ENCODE data around the gene FUZ.
A peak's percentile ranks its signal among the peaks of the same experiment; 100 is the strongest.
"Not testable (repeated sequence)": the region's sequence is repeated elsewhere in the genome, so short reads cannot be mapped to it uniquely, and the experiment has no call there.

FUZ gene

DNA sequence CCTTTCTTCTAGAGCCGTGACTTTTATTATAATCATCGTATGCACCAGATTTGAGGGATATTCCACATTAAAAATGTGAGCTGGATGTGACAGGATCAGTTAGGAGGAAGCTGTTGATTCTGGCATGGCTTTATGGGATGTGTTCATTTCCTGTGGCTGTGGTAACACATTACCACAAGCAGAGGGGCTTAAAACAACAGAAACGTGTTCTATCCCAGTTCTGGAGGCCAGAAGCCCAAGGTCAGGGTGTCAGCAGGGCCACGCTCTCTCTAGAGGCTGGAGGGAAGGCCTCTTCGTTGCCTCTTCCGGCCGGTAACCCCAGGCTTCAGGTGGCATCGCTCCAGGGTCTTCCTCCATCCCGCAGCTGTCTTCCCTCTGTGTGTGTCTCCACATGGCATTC is 19.5 kb upstream of the FUZ start:
- DNase-seq (ENCODE audit: low read depth in 2 of 2), result no peak

DNA sequence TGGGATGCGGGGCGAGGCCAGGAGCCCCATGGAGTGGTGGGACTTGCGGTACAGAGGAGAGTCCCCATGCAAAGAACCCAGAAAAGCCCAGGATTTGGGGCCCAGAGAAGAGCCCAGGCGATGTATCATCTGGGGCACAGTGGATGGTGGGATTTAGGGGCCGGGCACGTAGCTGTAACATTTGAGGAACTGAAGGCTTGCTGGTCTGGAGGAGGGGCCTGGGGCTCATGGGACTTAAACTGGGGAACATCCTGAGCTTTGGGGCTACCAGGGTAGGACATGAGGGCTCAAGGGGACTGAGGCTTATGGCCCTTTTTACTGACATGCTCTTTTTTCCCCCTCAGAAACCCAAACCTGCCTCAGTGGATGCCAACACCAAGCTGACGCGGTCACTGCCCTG is 18.5 kb upstream of the FUZ start:
- no peak for DNase-seq (ENCODE audit: low read depth in 2 of 2)

DNA sequence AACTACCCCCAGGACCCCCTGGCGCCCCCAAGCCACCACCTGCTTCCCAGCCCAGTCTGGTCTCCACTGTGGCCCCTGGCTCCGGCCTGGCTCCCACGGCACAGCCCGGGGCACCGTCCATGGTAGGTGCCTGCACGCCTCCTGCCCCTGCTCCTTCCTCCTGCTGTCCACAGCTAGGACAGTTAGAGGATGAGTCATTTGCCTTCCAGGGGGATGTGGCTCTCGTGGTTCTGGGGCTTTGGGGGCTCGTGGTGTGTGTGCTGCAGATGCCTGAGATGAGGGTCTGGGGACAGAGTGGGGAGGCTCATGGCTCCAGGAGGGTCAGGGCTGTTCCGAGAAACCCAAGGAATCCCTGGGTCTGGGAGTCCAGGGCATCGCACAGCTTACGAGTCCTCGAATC is 17.7 kb upstream of the FUZ start:
- DNase-seq (ENCODE audit: low read depth in 2 of 2), result no peak

DNA sequence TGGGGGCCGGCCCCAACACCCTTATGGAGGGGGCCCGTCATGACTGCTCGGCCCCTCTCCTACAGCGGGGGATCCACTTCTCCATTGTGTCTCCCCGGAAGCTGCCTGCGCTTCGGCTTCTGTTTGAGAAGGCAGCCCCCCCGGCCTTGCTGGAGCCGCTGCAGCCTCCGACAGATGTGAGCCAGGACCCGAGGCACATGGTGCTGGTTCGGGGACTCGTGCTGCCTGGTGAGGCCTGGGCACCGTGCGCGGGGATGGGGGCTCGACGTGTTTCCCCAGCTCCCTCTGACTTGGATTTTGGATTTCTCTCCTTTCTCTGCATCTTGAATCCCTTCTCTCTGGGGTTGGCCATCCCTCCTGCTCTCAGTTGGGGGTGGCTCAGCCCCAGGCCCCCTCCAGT is 16.6 kb upstream of the FUZ start:
- DNase-seq (ENCODE audit: low read depth in 2 of 2), result no peak

DNA sequence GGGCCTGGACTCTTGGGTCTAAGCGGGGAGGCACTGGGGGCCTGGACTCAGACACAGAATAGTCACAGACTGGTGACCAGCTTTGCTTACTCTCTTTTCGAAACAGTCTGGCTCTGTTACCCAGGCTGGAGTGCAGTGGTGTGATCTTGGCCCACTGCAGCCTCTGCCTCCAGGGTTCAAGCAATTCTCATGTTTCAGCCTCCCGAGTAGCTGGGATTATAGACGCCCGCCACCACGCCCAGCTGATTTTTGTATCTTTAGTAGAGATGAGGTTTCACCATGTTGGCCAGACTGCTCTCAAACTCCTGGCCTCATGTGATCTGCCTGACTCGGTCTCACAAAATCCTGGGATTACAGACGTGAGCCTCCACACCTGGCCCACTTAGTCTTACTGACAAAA is 16.1 kb upstream of the FUZ start:
- no peak for DNase-seq (ENCODE audit: low read depth in 2 of 2)

DNA sequence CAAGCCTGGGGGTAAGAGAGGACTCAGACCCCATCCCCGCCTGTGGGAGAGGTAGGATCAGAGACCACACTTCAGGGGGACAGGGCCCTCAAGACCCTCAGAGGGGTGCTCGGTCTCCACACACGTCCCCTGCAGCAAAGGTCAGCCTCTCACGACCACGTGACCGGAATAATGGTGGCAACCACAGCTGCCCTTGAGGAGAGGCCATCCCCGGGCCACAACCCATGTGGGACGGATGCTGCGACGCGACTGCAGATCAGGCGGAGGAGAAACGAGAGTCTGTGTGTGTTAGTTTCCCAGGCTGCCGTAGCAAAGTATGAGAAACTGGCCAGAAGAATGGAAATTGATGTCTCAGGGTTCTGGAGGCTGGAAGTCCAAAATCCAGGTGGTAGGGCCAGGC is 13.9 kb upstream of the FUZ start:
- DNase-seq (ENCODE audit: low read depth in 2 of 2), result no peak

DNA sequence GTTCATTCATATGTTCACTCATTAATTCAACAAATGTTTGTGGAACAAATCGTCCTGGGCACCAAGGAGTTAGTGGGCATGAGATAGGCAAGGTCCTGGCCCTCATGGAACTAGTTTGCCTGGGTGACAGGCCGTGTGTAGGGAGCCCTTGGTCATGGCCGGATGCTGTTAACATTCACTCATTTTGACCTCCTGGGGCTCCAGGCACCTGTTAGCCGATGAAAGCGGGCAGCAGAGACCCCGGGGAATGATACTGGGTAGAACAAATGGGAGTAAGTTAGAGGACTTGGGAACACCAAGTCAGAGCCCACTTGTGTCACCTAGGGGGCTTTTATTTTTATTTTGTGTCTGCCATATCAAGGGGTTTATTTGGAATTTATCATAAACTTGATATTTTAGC is 11.6 kb upstream of the FUZ start:
- DNase-seq (ENCODE audit: low read depth in 2 of 2), result no peak

DNA sequence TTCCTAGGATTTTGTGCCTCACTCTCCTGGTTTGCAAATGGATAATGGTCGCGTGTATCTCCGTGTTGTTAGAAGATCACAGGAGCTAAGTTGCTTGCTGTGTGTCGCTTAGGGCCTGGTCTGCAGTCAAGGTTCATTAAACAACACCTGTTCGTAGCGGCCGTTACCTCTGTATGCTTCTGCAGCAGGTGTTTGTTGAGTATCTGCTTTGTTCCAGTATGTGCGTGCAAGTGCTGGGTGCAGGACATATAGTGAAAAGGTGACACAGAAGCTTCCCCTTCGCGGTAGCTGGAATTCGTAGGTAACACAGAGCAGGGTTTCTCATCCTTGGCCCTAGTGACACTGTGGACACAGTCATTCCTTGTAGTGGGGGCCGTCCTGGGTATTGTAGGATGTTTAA is 10.4 kb upstream of the FUZ start:
- no peak for DNase-seq (ENCODE audit: low read depth in 2 of 2)

DNA sequence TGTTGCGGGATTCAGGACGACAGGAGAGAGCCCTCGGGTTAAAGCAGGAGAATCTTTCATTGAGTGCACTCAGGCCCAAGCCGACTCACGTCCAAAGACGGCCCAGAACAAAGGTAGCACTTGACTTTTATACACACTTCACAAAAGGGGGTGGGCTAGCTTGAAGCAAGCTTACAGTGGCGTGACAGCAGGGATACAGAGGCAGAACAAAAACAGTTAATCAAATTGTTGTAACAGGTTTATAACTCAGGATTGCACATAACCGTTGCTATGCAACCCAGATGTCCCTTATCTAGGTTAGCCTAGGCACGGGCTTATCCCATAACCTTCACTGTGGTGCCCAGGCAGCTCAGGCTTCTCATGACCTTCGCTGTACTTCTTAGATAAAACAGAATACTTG is 7.0 kb upstream of the FUZ start:
- DNase-seq (ENCODE audit: low read depth in 2 of 2), result no peak

DNA sequence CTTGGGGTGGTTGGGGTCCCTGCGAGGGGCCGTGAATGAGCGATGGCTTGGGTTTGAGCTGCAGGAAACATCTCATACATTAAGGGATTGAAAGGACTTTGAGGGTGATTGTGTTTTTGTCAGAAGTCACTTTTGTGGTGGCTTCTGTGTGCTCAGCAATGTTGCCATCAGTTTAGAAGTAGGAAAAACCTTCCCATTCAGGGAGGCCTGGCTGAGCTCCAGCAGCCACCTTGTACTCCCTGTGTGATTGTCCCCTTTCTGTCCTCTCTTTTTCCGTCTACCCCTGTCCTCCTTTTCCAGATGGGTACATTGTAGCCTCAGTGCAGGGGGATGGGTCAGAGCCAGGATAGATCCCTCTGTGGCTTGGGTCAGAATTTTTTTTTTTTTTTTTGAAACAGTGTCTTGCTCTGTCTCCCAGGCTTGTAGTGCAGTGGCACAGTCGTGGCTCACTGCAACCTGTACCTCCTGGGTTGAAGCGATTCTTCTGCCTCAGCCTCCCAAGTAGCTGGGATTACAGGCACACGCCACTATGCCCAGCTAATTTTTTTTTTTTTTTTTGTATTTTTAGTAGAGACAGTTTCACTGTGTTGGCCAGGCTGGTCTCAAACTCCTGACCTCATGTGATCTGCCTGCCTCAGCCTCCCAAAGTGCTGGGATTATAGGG is 6.5 kb upstream of the FUZ start:
- DNase-seq (ENCODE audit: low read depth in 2 of 2), result not testable (repeated sequence)

DNA sequence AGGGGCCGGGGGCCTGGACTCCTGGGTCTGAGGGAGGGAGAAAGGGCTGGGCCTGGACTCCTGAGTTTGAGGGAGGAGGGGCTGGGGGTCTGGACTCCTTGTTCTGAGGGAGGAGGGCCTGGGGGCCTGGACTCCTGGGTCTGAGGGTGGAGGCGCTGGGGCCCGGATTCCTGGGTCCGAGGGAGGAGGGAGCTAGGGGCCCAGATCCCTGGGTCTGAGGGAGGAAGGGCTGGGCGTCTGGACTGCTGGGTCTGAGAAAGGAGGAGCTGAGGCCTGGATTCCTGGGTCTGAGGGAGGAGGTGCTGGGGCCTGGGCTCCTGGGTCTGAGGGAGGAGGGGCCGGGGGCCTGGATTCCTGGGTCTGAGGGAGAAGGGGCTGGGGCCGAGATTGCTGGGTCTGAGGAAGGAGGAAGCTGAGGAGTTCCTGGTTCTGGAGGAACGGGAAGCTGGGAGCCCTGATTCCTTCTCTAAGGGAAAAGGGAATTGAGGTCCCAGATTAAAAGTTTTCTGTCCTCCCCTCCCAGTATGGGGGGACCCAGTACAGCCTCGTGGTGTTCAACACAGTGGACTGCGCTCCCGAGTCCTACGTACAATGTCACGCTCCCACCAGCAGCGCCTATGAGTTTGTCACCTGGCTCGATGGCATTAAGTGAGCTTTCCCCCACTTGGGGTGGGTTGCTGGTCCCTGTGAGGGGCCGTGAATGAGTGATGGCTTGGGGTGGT is 5.7 kb upstream of the FUZ start:
- DNase-seq (ENCODE audit: low read depth in 2 of 2), result no peak

DNA sequence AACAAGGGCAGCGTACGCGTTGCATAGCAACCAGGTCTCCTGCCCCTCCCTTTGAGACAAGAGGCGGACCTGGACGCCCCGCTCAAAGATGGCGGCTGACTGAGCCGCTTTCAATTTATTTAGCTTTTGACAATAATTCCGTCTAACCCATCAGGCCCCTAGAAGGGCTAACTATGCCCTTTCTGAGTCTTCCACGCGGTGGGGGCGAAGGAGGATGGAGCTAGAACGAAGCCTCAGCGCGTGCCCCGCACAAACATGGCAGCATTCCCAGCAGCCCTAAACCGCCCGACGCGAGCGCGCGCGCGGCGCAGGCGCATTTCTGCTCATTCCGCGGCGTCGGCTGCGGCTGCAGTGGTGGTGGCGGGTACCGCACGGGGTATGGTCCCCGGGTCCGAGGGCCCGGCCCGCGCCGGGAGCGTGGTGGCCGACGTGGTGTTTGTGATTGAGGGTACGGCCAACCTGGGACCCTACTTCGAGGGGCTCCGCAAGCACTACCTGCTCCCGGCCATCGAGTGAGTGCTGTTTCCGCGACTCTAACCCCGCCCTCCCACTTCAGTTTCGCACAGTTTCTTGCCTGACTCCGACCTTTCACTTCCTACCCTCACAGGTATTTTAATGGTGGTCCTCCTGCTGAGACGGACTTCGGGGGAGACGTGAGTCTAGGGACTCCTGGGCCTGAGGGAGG is 5.0 kb upstream of the FUZ start, which contains the start of gene MED25:
MED25 (plus strand) TSS at position 326 of the 685 bp plus-strand sequence; CDS start at position 379, 53 bp downstream.
- peak; percentile 74 to 79 for DNase-seq (ENCODE audit: low read depth in 2 of 2)

DNA sequence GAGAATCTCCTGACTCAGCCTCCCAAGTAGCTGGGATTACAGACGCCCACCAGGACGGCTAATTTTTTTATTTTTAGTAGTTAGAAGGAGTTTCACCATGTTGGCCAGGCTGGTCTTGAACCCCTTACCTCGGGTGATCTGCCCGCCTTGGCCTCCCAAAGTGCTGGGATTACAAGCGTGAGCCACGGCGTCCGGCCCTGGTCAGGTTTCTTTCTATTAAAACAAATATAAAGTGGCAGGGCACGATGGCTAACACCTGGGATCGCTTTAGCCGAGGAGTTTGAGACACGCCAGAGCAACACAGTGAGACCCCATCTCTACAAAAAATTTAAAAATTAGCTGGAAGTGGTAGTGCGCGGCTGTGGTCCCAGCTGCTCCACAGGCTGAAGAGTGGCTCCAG is 3.5 kb upstream of the FUZ start:
- no peak for DNase-seq (ENCODE audit: low read depth in 2 of 2)

DNA sequence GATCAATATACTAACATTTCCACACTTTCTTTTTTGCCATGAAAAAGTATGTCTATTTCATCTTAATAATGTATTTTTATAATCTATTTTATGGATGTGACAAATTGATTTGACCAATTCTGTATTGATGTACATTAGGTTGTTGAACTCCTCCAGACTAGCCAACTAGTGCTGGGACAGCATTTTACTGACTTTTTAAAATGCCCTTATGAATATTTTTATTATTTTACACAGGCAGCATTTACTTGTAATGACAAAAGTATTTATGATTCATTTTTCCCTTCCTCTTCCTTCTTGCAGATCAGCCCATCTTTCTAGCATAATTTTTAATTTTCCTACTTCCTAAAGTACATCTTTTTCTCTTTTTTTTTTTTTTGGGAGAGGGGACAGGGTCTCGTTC is 918 bp upstream of the FUZ start:
- DNase-seq (ENCODE audit: low read depth in 2 of 2), result no peak

DNA sequence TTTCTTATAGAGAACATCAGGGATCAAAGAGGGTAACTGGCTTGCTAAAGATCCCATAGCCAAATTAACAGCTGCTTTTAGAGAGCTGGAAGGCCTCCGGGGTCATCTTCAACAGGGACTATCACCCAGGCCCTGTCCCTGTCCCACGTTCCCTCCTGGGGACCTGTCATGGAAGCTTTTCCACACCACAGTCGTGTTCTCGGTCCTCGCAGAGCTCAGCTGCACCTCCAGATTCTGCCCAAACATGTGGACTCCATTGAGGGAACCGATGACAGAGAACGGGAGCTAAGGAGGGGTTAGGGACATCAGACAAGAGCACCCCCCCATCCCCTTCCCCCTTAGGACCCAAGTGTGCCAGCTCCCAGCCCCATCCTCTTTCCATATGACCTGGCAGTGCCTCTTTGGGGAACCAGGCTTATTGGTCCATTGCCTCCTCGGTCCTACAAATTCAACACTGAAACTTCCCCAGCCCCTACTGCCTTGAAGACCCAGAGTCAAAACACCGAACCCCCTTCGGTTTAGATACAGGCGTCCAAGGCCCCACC is 568 bp downstream of the FUZ start:
- no peak for DNase-seq (ENCODE audit: low read depth in 2 of 2)

DNA sequence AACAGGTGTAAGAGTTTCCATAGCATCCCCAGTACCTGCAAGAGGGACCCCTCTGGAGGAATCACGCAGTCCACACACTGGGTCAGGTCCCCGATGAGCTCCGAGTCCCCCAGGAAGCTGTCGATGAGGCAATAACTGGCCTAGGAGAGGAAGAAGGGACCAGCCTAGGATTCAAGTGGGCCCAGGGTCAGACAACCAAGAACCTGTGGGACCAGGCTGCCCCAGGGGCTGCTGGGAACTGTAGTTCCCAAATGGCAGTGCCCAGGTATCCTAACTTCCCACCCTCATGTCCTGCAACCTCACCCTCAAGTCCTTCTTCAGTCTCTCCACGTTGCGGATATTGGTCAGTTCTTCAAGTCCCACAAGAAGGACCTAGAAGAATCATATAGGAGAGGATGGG is 1.8 kb downstream of the FUZ start:
- no peak for DNase-seq (ENCODE audit: low read depth in 2 of 2)

DNA sequence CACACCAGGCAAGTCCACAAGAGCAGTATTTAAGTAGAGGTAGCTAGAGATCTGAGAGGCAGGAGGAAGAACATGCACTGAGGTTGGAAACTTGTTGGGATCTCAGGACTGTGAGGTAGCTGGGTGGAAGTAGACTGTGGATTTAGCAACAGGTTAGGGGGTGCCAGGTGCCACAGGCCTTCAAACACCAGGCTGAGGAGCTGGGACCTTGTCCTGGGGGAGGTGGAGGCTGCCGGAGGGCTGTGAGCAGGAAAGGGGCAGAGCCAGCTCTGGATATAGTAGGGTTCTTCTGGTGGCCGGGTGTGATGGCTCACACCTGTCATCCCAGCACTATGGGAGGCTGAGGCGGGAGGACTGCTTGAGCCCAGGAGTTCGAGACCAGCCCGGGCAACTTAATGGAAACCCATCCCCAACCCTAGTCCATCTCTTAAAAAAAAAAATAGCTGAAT is 3.1 kb downstream of the FUZ start:
- DNase-seq (ENCODE audit: low read depth in 2 of 2), result no peak

DNA sequence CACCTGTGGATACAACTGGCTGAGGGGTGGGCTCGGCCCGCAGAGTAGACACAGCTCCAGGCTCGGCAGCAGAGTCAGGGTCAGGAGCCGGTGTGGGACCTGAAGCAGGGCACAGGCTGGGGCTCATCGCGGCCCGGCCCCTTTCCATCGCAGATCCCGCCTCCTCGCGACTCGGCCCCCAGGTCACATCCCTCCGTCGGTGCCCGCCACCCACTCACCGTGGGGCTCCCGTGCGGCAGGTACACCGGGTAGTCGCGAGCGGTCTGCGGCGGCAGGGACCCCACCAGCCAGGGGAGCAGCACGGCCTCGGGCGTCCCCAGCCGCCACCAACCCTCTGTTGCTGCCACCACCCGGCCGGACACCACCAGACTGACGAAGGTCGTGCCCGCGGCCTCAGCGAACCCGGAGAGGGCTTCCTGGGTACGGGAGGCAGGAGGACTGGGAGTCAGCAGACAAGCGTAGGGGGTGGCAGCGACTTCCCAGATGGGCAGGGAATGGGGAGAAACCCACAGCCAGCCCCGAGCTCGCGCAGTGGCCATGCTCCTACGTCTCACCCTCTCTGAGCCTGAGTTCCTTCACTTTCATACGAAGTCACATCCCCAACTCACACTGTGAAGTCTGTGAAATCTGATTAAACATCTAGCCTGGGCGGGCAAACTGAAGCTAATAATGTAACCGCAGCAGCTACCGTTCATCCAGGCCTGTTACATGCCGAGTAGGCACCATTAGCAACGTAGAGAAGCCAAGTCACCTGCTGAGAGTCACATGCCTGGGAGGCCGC is 3.7 kb downstream of the FUZ start:
- DNase-seq (ENCODE audit: low read depth in 2 of 2), result peak; percentile 24 to 36

DNA sequence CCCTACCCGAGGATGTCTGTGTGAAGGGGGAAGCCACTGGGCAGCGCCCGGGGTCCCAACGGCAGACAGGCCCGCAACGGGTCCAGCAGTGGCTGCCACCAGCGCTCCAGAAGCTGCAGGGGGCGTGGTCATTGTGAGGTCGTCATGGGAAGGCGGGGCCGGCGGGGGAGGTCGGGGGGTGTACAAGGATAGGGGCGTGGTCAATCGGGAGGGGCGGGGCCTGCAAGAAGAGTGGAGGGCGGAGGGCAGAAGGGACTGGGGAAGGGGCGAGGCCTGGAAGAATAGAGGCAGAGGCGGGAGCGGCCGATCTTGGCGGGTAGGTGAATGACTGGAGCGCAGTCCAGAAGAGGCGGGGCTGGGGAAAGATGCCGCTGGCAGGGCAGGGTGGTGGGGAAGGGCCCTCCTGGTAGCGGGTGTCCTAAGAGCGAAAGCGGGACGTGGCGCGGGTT is 4.4 kb downstream of the FUZ start:
- peak; percentile 85 to 86 for DNase-seq (ENCODE audit: low read depth in 2 of 2)

DNA sequence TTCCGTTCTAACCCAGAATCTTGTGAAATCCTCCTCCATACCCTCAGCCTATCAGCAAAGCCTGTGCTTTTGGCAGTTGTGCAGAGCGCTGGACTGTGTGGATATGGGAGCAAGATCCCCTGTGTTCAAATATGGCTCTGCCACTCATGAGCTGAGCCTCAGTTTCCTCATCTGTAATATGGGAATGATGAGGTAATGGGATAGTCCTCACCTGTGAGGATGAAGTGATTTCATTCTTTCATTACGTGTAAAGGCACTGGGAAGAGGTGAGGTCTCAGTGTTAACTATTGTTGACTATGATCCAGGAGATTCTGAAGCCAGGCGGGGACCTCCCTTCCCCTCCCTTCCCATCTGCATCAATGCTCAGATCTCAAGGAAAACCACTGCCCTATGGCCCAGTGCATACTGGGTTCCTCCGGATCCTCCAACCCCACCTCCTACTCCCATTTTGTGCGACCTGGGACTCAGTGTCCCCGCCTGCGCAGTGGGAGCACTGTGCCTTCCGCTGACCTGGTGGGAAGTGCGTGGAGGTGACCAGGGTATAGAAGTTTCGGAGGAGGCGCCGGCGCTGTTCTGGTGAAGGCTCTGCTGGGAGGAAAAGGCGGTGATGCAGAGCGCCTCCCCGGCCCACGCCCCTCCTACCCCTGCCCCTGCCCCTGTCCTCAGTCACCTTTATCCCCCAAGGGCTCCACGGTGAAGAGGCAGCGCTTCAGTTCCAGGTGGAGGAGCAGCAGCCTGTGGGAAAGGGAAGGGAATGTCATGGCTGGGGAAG is 5.0 kb downstream of the FUZ start:
- DNase-seq (ENCODE audit: low read depth in 2 of 2), result no peak

Measured in stimulated activated CD4-positive, alpha-beta T cell treated with anti-CD3 and anti-CD28 coated beads, Interleukin-1b, Interleukin-23, amount 100 ng/mL, for 4 hours (primary cell).